HCEC 1CT (cell line): ENCODE measurements around the gene TUBA3D.
A peak's percentile ranks its signal among the peaks of the same experiment; 100 is the strongest.
"Not testable (repeated sequence)": the region's sequence is repeated elsewhere in the genome, so short reads cannot be mapped to it uniquely, and the experiment has no call there.

Source experiments
- DNase-seq: peaks from one replicate; pipeline ENCODE4 v3.0.0-alpha.2; 2017

TUBA3D gene

GRCh38 chr2:131516011-131516410 is 40.1 kb downstream of the TUBA3D start:
- DNase-seq: no peak

GRCh38 chr2:131516621-131517020 is 40.7 kb downstream of the TUBA3D start:
- DNase-seq: peak; percentile 11

- no peak for DNase-seq
Measured at GRCh38 chr2:131517106-131517831, 41.4 kb downstream of the TUBA3D start.

GRCh38 chr2:131517856-131518255 is 41.9 kb downstream of the TUBA3D start:
- not testable (repeated sequence) for DNase-seq

- not testable (repeated sequence) for DNase-seq
Measured at GRCh38 chr2:131518531-131518930, 42.6 kb downstream of the TUBA3D start.

GRCh38 chr2:131519466-131519865 is 43.5 kb downstream of the TUBA3D start:
- DNase-seq: no peak

GRCh38 chr2:131519871-131520470 is 44.1 kb downstream of the TUBA3D start:
- DNase-seq: not testable (repeated sequence)

GRCh38 chr2:131520526-131520925 is 44.6 kb downstream of the TUBA3D start:
- no peak for DNase-seq

- DNase-seq: not testable (repeated sequence)
Measured at GRCh38 chr2:131521524-131521923, 45.6 kb downstream of the TUBA3D start.

- DNase-seq: no peak
Measured at GRCh38 chr2:131521961-131522781, 46.3 kb downstream of the TUBA3D start.

GRCh38 chr2:131525256-131525655 is 49.3 kb downstream of the TUBA3D start:
- not testable (repeated sequence) for DNase-seq

GRCh38 chr2:131527131-131528001 is 51.4 kb downstream of the TUBA3D start, which contains the start of gene CCDC74A:
CCDC74A (plus strand) TSS chr2:131527888; CDS start chr2:131527971, 83 bp downstream.
- DNase-seq: peak; percentile 46

GRCh38 chr2:131528981-131529863 is 53.3 kb downstream of the TUBA3D start:
- DNase-seq: not testable (repeated sequence)

- not testable (repeated sequence) for DNase-seq
Measured at GRCh38 chr2:131529864-131530445, 54.0 kb downstream of the TUBA3D start.

GRCh38 chr2:131530626-131531344 is 54.9 kb downstream of the TUBA3D start:
- not testable (repeated sequence) for DNase-seq

GRCh38 chr2:131531547-131532185 is 55.7 kb downstream of the TUBA3D start:
- not testable (repeated sequence) for DNase-seq
